HG03558 (cell line): ENCODE results near the gene WNT2B.

Experiments used
- ATAC-seq: cut with Tn5 transposase; IDR thresholded peaks from one replicate; pipeline ENCODE4 v1.9.1; 2021; ENCODE audit warnings: moderate number of reproducible peaks; ENCODE audit not compliant: unreplicated experiment; ENCODE audit errors: extremely low read depth

WNT2B gene

GRCh38 chr1:112522621-112523020 lies 13.9 kb downstream of the WNT2B start:
- ATAC-seq = no peak

GRCh38 chr1:112524251-112524650 lies 15.5 kb downstream of the WNT2B start:
- ATAC-seq = no peak

- no peak for ATAC-seq
Measured at GRCh38 chr1:112524986-112525385, 16.2 kb downstream of the WNT2B start.

GRCh38 chr1:112527266-112528010 lies 18.7 kb downstream of the WNT2B start:
- no peak for ATAC-seq

- no peak for ATAC-seq
Measured at GRCh38 chr1:112528076-112528475, 19.3 kb downstream of the WNT2B start.

GRCh38 chr1:112529301-112529700 lies 20.5 kb downstream of the WNT2B start:
- ATAC-seq = no peak

GRCh38 chr1:112530832-112531231 lies 22.1 kb downstream of the WNT2B start:
- no peak for ATAC-seq

GRCh38 chr1:112532064-112532463 lies 23.3 kb downstream of the WNT2B start:
- ATAC-seq = no peak

- ATAC-seq = no peak
Measured at GRCh38 chr1:112533029-112533428, 24.3 kb downstream of the WNT2B start.

GRCh38 chr1:112536561-112536960 lies 27.8 kb downstream of the WNT2B start:
- no peak for ATAC-seq

GRCh38 chr1:112537456-112537855 lies 28.7 kb downstream of the WNT2B start:
- no peak for ATAC-seq

GRCh38 chr1:112538883-112539282 lies 30.1 kb downstream of the WNT2B start:
- no peak for ATAC-seq

- ATAC-seq = no peak
Measured at GRCh38 chr1:112540226-112540794, 31.5 kb downstream of the WNT2B start.

GRCh38 chr1:112541299-112541698 lies 32.5 kb downstream of the WNT2B start:
- no peak for ATAC-seq

- ATAC-seq = no peak
Measured at GRCh38 chr1:112542206-112542973, 33.6 kb downstream of the WNT2B start.

GRCh38 chr1:112544011-112544688 lies 35.4 kb downstream of the WNT2B start:
- ATAC-seq = no peak

- ATAC-seq = no peak
Measured at GRCh38 chr1:112544751-112545150, 36.0 kb downstream of the WNT2B start.

GRCh38 chr1:112546076-112546475 lies 37.3 kb downstream of the WNT2B start:
- no peak for ATAC-seq

GRCh38 chr1:112548547-112548946 lies 39.8 kb downstream of the WNT2B start:
- no peak for ATAC-seq

- no peak for ATAC-seq
Measured at GRCh38 chr1:112549590-112549989, 40.8 kb downstream of the WNT2B start.

- no peak for ATAC-seq
Measured at GRCh38 chr1:112554411-112554810, 45.6 kb downstream of the WNT2B start.
